ENCODE results near the gene KDM2A.

DNA sequence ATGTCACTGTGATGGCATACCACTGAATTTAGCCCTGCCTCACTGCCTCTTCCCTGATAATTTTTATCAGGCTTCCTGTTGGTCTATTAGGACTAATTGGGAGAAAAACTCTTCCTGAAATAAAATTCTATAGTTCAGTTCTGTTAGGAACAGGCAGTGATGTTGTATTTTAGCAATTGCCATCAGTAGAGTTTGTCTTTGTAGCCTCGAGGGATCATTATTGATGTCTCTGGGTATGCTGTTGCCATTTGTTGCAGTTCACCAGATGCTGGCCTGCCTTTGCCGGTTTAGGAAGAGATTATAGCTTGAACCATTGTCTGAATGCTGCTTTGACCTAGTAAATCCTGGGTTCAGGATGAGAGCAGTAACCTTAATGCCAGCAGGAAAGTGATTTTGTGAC, 41.0 kb downstream of the KDM2A start:
- no peak for TF ChIP-seq POLR2A (IDR thresholded peaks at IDR 0.05)
- TF ChIP-seq CTCF (IDR thresholded peaks at IDR 0.05 in 4 of 5, conservative IDR thresholded peaks at IDR 0.05 in 1 of 5), result no peak

All from gastrocnemius medialis (tissue), 4 donors.